ENCODE measurements around the gene CD55.
"Not testable (repeated sequence)": the region's sequence is repeated elsewhere in the genome, so short reads cannot be mapped to it uniquely, and the experiment has no call there.

DNA sequence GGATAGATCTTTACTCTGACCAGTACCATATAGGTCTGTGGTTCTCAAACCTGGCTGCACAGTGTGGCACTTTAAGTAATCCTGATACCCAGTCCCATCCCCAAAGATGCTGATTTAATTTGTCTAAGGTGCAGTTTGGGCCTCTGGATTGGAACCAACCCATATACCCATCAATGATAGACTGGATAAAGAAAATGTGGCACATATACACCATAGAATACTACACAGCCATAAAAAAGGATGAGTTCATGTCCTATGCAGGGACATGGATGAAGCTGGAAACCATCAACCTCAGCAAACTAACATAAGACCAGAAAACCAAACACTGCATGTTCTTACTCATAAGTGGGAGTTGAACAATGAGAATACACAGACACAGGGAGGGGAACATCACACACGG is 1.4 kb upstream of the CD55 start:
- TF ChIP-seq CTCF (conservative IDR thresholded peaks at IDR 0.05 in 1 of 2, IDR thresholded peaks at IDR 0.05 in 1 of 2; ENCODE audit: extremely low read depth in 1 of 2, insufficient read depth in 1 of 2, low read depth in 1 of 2, low read length in 2 of 2); EZH2 (IDR thresholded peaks at IDR 0.05; ENCODE audit: borderline replicate concordance, low read length): not testable (repeated sequence)

All from mammary epithelial cell (primary cell).